ENCODE data around the gene ATXN10. TPM values are rescaled to one million over a fixed set of nuclear protein-coding genes. Genes with fewer than 3 reads are reported as not detected.

Gene ATXN10
- total and polyA plus RNA-seq, 2 of the 13 experiments (the other 11 are each of a cell fraction or from before 2014, with no cell fraction given) = 60.1 to 194 TPM

- H3K4me1 ChIP-seq (ENCODE audit: insufficient read depth, low read length) = peaks cover 63% of the 10 kb centered on the region
- H3K4me3 ChIP-seq (replicated peaks in 1 of 3; ENCODE audit: insufficient read depth in 1 of 3, low read depth in 2 of 3, low read length in 3 of 3) = peak overlapping the region in 2 of 3 experiments; percentile 17 to 26; a peak in 1 of 6 replicates
- BruUV-seq (replicated peaks) = no TSS peak
- H3K79me2 ChIP-seq (ENCODE audit: insufficient read depth, low read length) = peaks cover 3% of the 10 kb centered on the region
- peak; percentile 98 for ATAC-seq
- H3K4me2 ChIP-seq (ENCODE audit: low read depth, low read length) = peak overlapping the region; percentile 65
- H4K20me1 ChIP-seq (ENCODE audit: insufficient read depth, low read length) = no peaks in the 10 kb centered on the region
- POLR2A ChIA-PET = no interaction called here
- H2AFZ ChIP-seq (ENCODE audit: low read length) = no peak overlapping the region
- intact Hi-C loops (cut with micrococcal nuclease; ENCODE audit: unreplicated experiment) (loop anchor here (1.0 to 2.0 kb wide), 2 partner anchors 18 to 90 kb away; no protein-coding TSS in a partner anchor), in situ Hi-C loops (cut with HindIII; ENCODE audit: extremely low pct_ligation_motif_present, low pct_unique_long_range_greater_than_20kb) (no loop called here)
- peak; percentile 96 for DNase-seq (ENCODE audit: low spot score)
- no peaks in the 10 kb centered on the region for H3K27me3 ChIP-seq (ENCODE audit: control insufficient read depth in 1 of 2, insufficient read depth in 2 of 2, low read length in 2 of 2)
- peaks cover 5 to 40% of the 10 kb centered on the region in 2 experiments for H3K36me3 ChIP-seq (replicated peaks in 1 of 2; ENCODE audit: control insufficient read depth in 1 of 2, insufficient read depth in 2 of 2, low read length in 2 of 2)
- H3K27ac ChIP-seq (ENCODE audit: extremely low read length, insufficient read depth, low read length) = peak overlapping the region; percentile 87
- peak overlapping the region; percentile 62 for H3K9ac ChIP-seq (ENCODE audit: insufficient read depth, low read depth, low read length)
- WGBS (ENCODE audit: low lambda C conversion rate) = 2% methylated on average over 8 of the region's 8 CpGs
- CTCF ChIA-PET (ENCODE audit: low intra/inter-chr PET ratio, low total read pairs) = no interaction called here
- no peaks in the 10 kb centered on the region for H3K9me3 ChIP-seq (ENCODE audit: low read length)
- FAIRE-seq = peak; percentile 89
- TF ChIP-seq ZNF30 (CRISPR knock-in tag; IDR thresholded peaks at IDR 0.05) (no peak), ZNF512B (CRISPR knock-in tag; IDR thresholded peaks at IDR 0.05; ENCODE audit: borderline replicate concordance) (peak; percentile 99), ZNF598 (CRISPR knock-in tag; IDR thresholded peaks at IDR 0.05; ENCODE audit: borderline replicate concordance) (no peak), FIP1L1 (IDR thresholded peaks at IDR 0.05; ENCODE audit: borderline replicate concordance, insufficient read depth, low read depth, low read length) (no peak), ZBTB1 (CRISPR knock-in tag; IDR thresholded peaks at IDR 0.05; ENCODE audit: borderline replicate concordance) (no peak), U2AF1 (optimal IDR thresholded peaks at IDR 0.05; ENCODE audit: low read depth, low read length) (no peak), ZNF292 (CRISPR knock-in tag; IDR thresholded peaks at IDR 0.05; ENCODE audit: borderline replicate concordance, low read depth) (peak; percentile 95; the same call in 1 of the 2 replicates), TEAD2 (CRISPR knock-in tag; IDR thresholded peaks at IDR 0.05) (no peak), ZNF780A (CRISPR knock-in tag; IDR thresholded peaks at IDR 0.05) (no peak), GLI4 (CRISPR knock-in tag; IDR thresholded peaks at IDR 0.05; ENCODE audit: borderline replicate concordance) (no peak), ZBED4 (CRISPR knock-in tag; IDR thresholded peaks at IDR 0.05; ENCODE audit: borderline replicate concordance) (peak; percentile 78; the same call in 1 of the 2 replicates), MEF2D (CRISPR knock-in tag; IDR thresholded peaks at IDR 0.05) (peak; percentile 96), ISL2 (CRISPR knock-in tag; IDR thresholded peaks at IDR 0.05) (peak; percentile 99), GPN1 (CRISPR knock-in tag; IDR thresholded peaks at IDR 0.05; ENCODE audit: borderline replicate concordance) (no peak), ZFP36L1 (CRISPR knock-in tag; IDR thresholded peaks at IDR 0.05) (peak; percentile 6; the same call in 1 of the 2 replicates), ZUFSP (CRISPR knock-in tag; IDR thresholded peaks at IDR 0.05; ENCODE audit: borderline replicate concordance) (no peak)
Measured at GRCh38 chr22:45742866-45743450, 71.3 kb downstream of the ATXN10 start.

All from HepG2 (cell line).